Right lobe of liver (tissue), 4 donors: ENCODE data around the gene SERINC3.

Experiments
- CTCF ChIP-seq, 4 donors: fragments of 200-600 bp in 3 of 4; fragments of 450-650 bp in 1 of 4; IDR thresholded peaks; one replicate each; pipeline versions ENCODE4 v1.5.1 to v1.8.0; 2016 to 2022; ENCODE audit warnings: antibody characterized with exemption in 4 of 4, mild to moderate bottlenecking in 2 of 4
- POLR2A ChIP-seq: fragments of 450-650 bp; IDR thresholded peaks from one replicate; pipeline ENCODE4 v1.6.1; 2017; ENCODE audit warnings: antibody characterized with exemption, mild to moderate bottlenecking
- donor health status: DM: no; HTN: no; CAD: no.
- donor health status: DM: no; HTN: no; CAD: no.
- donor health status: DM: no; HTN: yes; CAD: no.

- TF ChIP-seq CTCF (IDR thresholded peaks at IDR 0.05) (no peak), POLR2A (no peak)
These were observed 11.1 kb upstream of the SERINC3 start for GRCh38 chr20:44532981-44533331.
